IMR-90 (cell line): Measurements from ENCODE around the gene CSKMT. TPM values are rescaled to one million over a fixed set of nuclear protein-coding genes. Genes with fewer than 3 reads are reported as not detected.

Experiments used
- ATAC-seq: fragments of 200-7000 bp; cut with Tn5 transposase; 2 replicates; pipeline ENCODE4 v1.9.1; 2020; ENCODE audit warnings: low read depth, mild to moderate bottlenecking, moderate library complexity
- BruUV-seq: library from RNA; stranded (reverse); fragments of 400-500 nt; replicated peaks from 2 replicates; lab custom pipeline; 2021; lab: Mats Ljungman, UMichigan
- CTCF ChIA-PET: fragments of 300-600 bp; formaldehyde crosslinking; extraction: SDS; loops from one replicate; lab custom pipeline; 2021; ENCODE audit warnings: antibody characterized with exemption; lab: Yijun Ruan, JAX
- POLR2A ChIA-PET: fragments of 300-600 bp; sonication (Branson Sonifier 250); formaldehyde crosslinking; loops from one replicate; lab custom pipeline; 2022; ENCODE audit warnings: antibody characterized with exemption; ENCODE audit not compliant: unreplicated experiment; lab: Charles Lee
- DNase-seq: peaks from one replicate; pipeline ENCODE4 v3.0.0; 2013
- H2AFZ ChIP-seq: replicated peaks from 2 replicates; pipeline ENCODE3; 2013; ENCODE audit warnings: low read length, mild to moderate bottlenecking; ENCODE audit not compliant: poor library complexity
- H2AK5ac ChIP-seq: 2 replicates; pipeline ENCODE4 v1.6.1; 2013; ENCODE audit warnings: low read depth, low read length, inconsistent platforms
- H2AK9ac ChIP-seq: replicated peaks from 2 replicates; pipeline ENCODE3; 2013; ENCODE audit warnings: mild to moderate bottlenecking, low read depth, low read length, moderate library complexity; ENCODE audit not compliant: poor library complexity
- H2BK120ac ChIP-seq: 2 replicates; pipeline ENCODE4 v1.6.1; 2013; ENCODE audit warnings: low read depth, low read length, inconsistent platforms
- H2BK15ac ChIP-seq: 3 replicates; pipeline ENCODE4 v1.6.1; 2013; ENCODE audit warnings: low read depth, low read length, inconsistent platforms
- H2BK20ac ChIP-seq: 2 replicates; pipeline ENCODE4 v1.6.1; 2013; ENCODE audit warnings: low read depth, mild to moderate bottlenecking, inconsistent platforms, low read length, moderate library complexity
- H2BK5ac ChIP-seq: 2 replicates; pipeline ENCODE4 v1.6.1; 2013; ENCODE audit warnings: mild to moderate bottlenecking, low read depth, low read length, inconsistent platforms; ENCODE audit not compliant: poor library complexity, severe bottlenecking
- H3K14ac ChIP-seq: replicated peaks from 2 replicates; pipeline ENCODE4 v1.6.1; 2013; ENCODE audit warnings: low read depth, low read length, inconsistent platforms
- H3K18ac ChIP-seq: 2 replicates; pipeline ENCODE4 v1.6.1; 2013; ENCODE audit warnings: low read depth, low read length, control low read depth
- H3K23ac ChIP-seq: 2 replicates; pipeline ENCODE4 v1.6.1; 2013; ENCODE audit warnings: low read depth, low read length, inconsistent platforms
- H3K27ac ChIP-seq: 2 replicates; pipeline ENCODE4 v1.5.1; 2013; ENCODE audit warnings: mild to moderate bottlenecking, control low read depth, low read length; ENCODE audit not compliant: insufficient read depth
- H3K27me3 ChIP-seq: 2 replicates; pipeline ENCODE4 v1.6.1; 2013; ENCODE audit warnings: low read length; ENCODE audit not compliant: control insufficient read depth, insufficient read depth
- H3K36me3 ChIP-seq: 2 replicates; pipeline ENCODE4 v1.6.1; 2013; ENCODE audit warnings: low read length, mixed read lengths; ENCODE audit not compliant: control insufficient read depth, insufficient read depth
- H3K4ac ChIP-seq: 2 replicates; pipeline ENCODE4 v1.6.1; 2013; ENCODE audit warnings: low read depth, low read length, inconsistent platforms
- H3K4me1 ChIP-seq: 2 replicates; pipeline ENCODE4 v1.6.1; 2013; ENCODE audit warnings: low read length, mixed read lengths; ENCODE audit not compliant: control insufficient read depth, insufficient read depth
- H3K4me2 ChIP-seq: 2 replicates; pipeline ENCODE4 v1.6.1; 2013; ENCODE audit warnings: low read depth, mild to moderate bottlenecking, control low read depth, low read length, moderate library complexity
- H3K4me3 ChIP-seq: 2 replicates; pipeline ENCODE4 v1.5.1; 2013; ENCODE audit warnings: low read depth, mild to moderate bottlenecking, control low read depth, low read length, moderate library complexity; ENCODE audit not compliant: insufficient read depth
- H3K56ac ChIP-seq: 2 replicates; pipeline ENCODE4 v1.6.1; 2013; ENCODE audit warnings: low read length, inconsistent platforms; ENCODE audit not compliant: insufficient read depth; ENCODE audit errors: extremely low read depth
- H3K79me1 ChIP-seq, 2 experiments: 2 replicates each; pipeline ENCODE4 v1.6.1; 2013; ENCODE audit warnings: low read length in 2 of 2, inconsistent platforms in 1 of 2, low read depth in 1 of 2
- H3K9ac ChIP-seq: 2 replicates; pipeline ENCODE4 v1.6.1; 2013; ENCODE audit warnings: low read depth, low read length, control low read depth
- H3K9me1 ChIP-seq: 2 replicates; pipeline ENCODE4 v1.6.1; 2013; ENCODE audit warnings: low read length, inconsistent platforms; ENCODE audit not compliant: insufficient read depth
- H3K9me3 ChIP-seq: 2 replicates; pipeline ENCODE4 v1.6.1; 2013; ENCODE audit warnings: low read length; ENCODE audit not compliant: control insufficient read depth, insufficient read depth
- H4K20me1 ChIP-seq: 2 replicates; pipeline ENCODE4 v1.6.1; 2013; ENCODE audit warnings: low read length, inconsistent platforms; ENCODE audit not compliant: insufficient read depth
- H4K5ac ChIP-seq: 2 replicates; pipeline ENCODE4 v1.6.1; 2013; ENCODE audit warnings: mild to moderate bottlenecking, low read depth, low read length, control low read depth
- H4K8ac ChIP-seq, 2 experiments: 2 replicates each; pipeline ENCODE4 v1.6.1; 2013; ENCODE audit warnings: low read depth in 2 of 2, low read length in 2 of 2, control low read depth in 1 of 2, inconsistent platforms in 1 of 2
- H4K91ac ChIP-seq: 2 replicates; pipeline ENCODE4 v1.6.1; 2013; ENCODE audit warnings: low read depth, low read length, inconsistent platforms; ENCODE audit not compliant: insufficient read depth
- BHLHE40 ChIP-seq: fragments of 150-350 bp; IDR thresholded peaks from 2 replicates; pipeline ENCODE4 v1.6.1; 2016; ENCODE audit warnings: mild to moderate bottlenecking, low read depth, low read length
- CEBPB ChIP-seq: IDR thresholded peaks from 2 replicates; pipeline ENCODE4 v1.6.1; 2012; ENCODE audit warnings: low read depth, low read length, improper control_type of control experiment
- CTCF ChIP-seq: conservative IDR thresholded peaks from 2 replicates; pipeline ENCODE4 v1.5.1; 2012; ENCODE audit warnings: mild to moderate bottlenecking, low read depth, low read length, improper control_type of control experiment
- FOS ChIP-seq: fragments of 150-350 bp; IDR thresholded peaks from 2 replicates; pipeline ENCODE4 v1.6.1; 2016; ENCODE audit warnings: low read depth, low read length
- MXI1 ChIP-seq: IDR thresholded peaks from 2 replicates; pipeline ENCODE4 v1.6.1; 2012; ENCODE audit warnings: low read depth, mild to moderate bottlenecking, low read length, moderate library complexity, borderline replicate concordance
- POLR2A ChIP-seq: IDR thresholded peaks from 2 replicates; pipeline ENCODE4 v1.6.1; 2012; ENCODE audit warnings: mild to moderate bottlenecking, low read depth, low read length
- RAD21 ChIP-seq: IDR thresholded peaks from 2 replicates; pipeline ENCODE4 v1.6.1; 2012; ENCODE audit warnings: low read length, improper control_type of control experiment
- RCOR1 ChIP-seq: IDR thresholded peaks from 2 replicates; pipeline ENCODE4 v1.6.1; 2012; ENCODE audit warnings: mild to moderate bottlenecking, low read length, improper control_type of control experiment; ENCODE audit not compliant: insufficient replicate concordance
- RFX5 ChIP-seq: IDR thresholded peaks from 2 replicates; pipeline ENCODE4 v1.8.0; 2012; ENCODE audit warnings: low read depth, mild to moderate bottlenecking, low read length, moderate library complexity
- SMC3 ChIP-seq: fragments of 150-350 bp; IDR thresholded peaks from 2 replicates; pipeline ENCODE4 v1.6.1; 2016; ENCODE audit warnings: low read depth, mild to moderate bottlenecking, antibody characterized with exemption, low read length, moderate library complexity
- WGBS, 2 experiments: methylation state at CpG; one replicate each; pipeline versions ENCODE4 v1.1.5 to v1.1.7; 2013; ENCODE audit warnings: missing lambda C conversion rate in 2 of 2; ENCODE audit not compliant: insufficient read length in 1 of 2; ENCODE audit errors: extremely low coverage in 2 of 2; 5-methylcytosine and 5-hydroxymethylcytosine counted together
- dilution Hi-C: fragments of 300-500 bp; cut with HindIII; formaldehyde crosslinking; loops from one replicate; pipeline ENCODE4 v1.14.3; 2018; ENCODE audit warnings: low sequenced_read_pairs; ENCODE audit not compliant: unreplicated experiment
- in situ Hi-C: fragments of 300-500 bp; cut with MboI; formaldehyde crosslinking; loops from 3 replicates; pipeline ENCODE4 v1.14.3; 2019; ENCODE audit warnings: low sequenced_read_pairs, inconsistent platforms, mixed read lengths
- intact Hi-C: fragments of 100-400 bp; cut with micrococcal nuclease; formaldehyde crosslinking; loops from 2 replicates; pipeline ENCODE4 v1.10.0; 2022
- polyA plus RNA-seq, 3 experiments: library from polyadenylated mRNA; depleted of rRNA; stranded (reverse); fragments of >200 nt; gene quantifications; 2 replicates each; pipeline ENCODE4 v1.2.3, GENCODE V29; 2012; ENCODE audit warnings: low replicate concordance in 1 of 3
- total RNA-seq: library from RNA; depleted of rRNA; stranded (reverse); fragments of >200 nt; gene quantifications from 2 replicates; pipeline ENCODE4 v1.2.3, GENCODE V29; 2012

CSKMT gene
- total and polyA plus RNA-seq, 2 of the 4 experiments (the other 2 are of a cell fraction): 5.3 to 7.9 TPM

- H3K18ac ChIP-seq: no peak overlapping the region
- peaks cover 4% of the 10 kb centered on the region; the same call in 1 of the 2 replicates for H3K4me1 ChIP-seq
- H3K23ac ChIP-seq: no peak overlapping the region
- H4K5ac ChIP-seq: no peak overlapping the region
- no peak overlapping the region for H2AFZ ChIP-seq
- H2BK15ac ChIP-seq: no peak overlapping the region
- no peak overlapping the region for H2BK5ac ChIP-seq
- H2BK20ac ChIP-seq: no peak overlapping the region
- intact Hi-C loops: no loop called here
- dilution Hi-C loops: no loop called here
- H4K8ac ChIP-seq: no peak overlapping the region
- H3K9me3 ChIP-seq: no peaks in the 10 kb centered on the region
- no peak overlapping the region for H2AK5ac ChIP-seq
- TF ChIP-seq BHLHE40 (no peak), RAD21 (no peak), RFX5 (no peak), SMC3 (no peak), FOS (no peak), CEBPB (no peak), RCOR1 (no peak), POLR2A (no peak), MXI1 (no peak), CTCF (no peak)
- ATAC-seq (no peak), DNase-seq (no peak)
- no peak overlapping the region for H3K14ac ChIP-seq
- H3K36me3 ChIP-seq: peaks cover 69% of the 10 kb centered on the region
- no peak overlapping the region for H4K91ac ChIP-seq
- H3K79me1 ChIP-seq: peaks cover 28 to 61% of the 10 kb centered on the region in 2 experiments
- H4K20me1 ChIP-seq: no peaks in the 10 kb centered on the region
- H3K27me3 ChIP-seq: no peaks in the 10 kb centered on the region
- no TSS peak for BruUV-seq
- no peak overlapping the region for H2AK9ac ChIP-seq
- in situ Hi-C loops: no loop called here
- H3K9ac ChIP-seq: no peak overlapping the region
- no peak overlapping the region for H3K4me2 ChIP-seq
- ChIA-PET POLR2A (no interaction called here), CTCF (interaction anchor here (0.6 kb wide), 1 partner anchor 90 kb away, joined by 3 read pairs; the partner anchor contains the start of gene NXF1)
- 99% methylated on average over 8 of the region's 24 CpGs; no CpG with 5 or more reads in 1 of the 2 experiments for WGBS, 2 experiments
- no peak overlapping the region for H3K27ac ChIP-seq
- no peak overlapping the region for H3K56ac ChIP-seq
- H3K9me1 ChIP-seq: 0 out of 2 replicates have a peak, but pooled peaks cover 3% of the 10 kb centered on the region
- H2BK120ac ChIP-seq: no peak overlapping the region
- H3K4ac ChIP-seq: no peak overlapping the region
- no peak overlapping the region for H3K4me3 ChIP-seq
Observed at GRCh38 chr11:62715150-62716130, 50.3 kb downstream of the CSKMT start.
